HuH-7 (cell line): ENCODE data around the gene FADS6.

Experiments used
- DNase-seq: peaks from one replicate; pipeline ENCODE4 v3.0.0; 2011; ENCODE audit warnings: low spot score

Gene FADS6

DNA sequence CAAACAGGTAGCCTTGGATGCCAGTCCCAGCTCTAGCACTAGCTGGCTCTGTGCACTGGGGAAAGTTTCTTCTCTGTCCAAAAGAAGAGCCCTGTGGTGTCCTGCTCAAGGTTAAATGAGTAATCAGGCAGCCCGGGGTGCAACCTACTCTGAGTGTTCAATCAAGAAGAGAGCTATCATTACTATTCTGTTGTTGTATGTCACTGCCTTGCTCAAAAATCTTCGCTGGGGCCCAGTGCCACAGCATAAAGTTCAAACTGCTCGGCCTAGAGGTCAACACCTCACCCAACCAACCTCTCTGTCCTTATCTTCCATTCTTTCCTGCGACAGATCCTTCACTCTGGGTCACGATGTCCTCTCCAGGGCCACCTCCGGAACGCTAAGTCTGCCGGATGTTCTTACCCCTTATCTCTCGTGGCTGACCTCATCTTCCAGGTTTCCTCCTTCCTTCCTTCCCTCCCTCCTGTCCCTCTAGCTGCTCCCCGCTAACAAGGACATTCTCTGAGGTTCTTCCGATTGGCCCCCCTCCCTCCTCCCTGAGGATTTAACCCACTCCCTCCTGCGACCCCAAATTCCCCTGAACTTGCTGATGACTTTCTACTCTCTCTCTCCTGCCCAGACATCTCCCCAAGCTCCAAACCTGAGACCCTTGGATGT is 25.1 kb downstream of the FADS6 start:
- DNase-seq, result no peak

DNA sequence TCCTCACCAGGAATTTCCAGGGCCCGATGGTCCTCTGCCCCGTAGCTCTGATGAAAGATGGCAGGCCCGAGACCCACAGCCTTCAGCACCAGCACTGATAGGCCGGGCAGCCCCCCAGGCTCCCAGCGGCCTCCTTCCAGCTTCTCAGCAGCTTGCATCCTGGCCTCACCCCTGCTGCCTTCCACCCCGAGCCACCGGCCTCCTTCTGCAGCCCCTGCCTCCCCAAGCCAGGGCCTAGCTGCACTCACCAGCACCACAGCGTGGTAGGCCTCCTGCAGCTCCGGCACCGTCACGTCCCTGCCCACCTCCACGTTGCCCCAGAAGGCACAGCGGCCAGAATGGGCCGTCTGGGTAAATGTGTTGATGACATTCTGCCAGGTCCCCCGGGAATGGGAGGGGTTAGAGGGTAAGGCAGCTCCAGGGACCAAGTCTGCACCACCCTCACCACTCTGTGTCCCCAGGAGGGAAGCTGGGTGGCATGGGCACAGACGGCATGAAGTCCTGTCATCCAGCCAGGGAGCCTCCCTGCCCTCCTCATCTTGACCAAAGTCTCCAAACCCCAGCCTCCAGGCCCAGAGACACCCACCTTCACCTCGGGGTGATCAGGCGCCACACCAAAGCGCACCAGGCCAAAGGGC is 27.1 kb downstream of the FADS6 start:
- DNase-seq, result no peak

DNA sequence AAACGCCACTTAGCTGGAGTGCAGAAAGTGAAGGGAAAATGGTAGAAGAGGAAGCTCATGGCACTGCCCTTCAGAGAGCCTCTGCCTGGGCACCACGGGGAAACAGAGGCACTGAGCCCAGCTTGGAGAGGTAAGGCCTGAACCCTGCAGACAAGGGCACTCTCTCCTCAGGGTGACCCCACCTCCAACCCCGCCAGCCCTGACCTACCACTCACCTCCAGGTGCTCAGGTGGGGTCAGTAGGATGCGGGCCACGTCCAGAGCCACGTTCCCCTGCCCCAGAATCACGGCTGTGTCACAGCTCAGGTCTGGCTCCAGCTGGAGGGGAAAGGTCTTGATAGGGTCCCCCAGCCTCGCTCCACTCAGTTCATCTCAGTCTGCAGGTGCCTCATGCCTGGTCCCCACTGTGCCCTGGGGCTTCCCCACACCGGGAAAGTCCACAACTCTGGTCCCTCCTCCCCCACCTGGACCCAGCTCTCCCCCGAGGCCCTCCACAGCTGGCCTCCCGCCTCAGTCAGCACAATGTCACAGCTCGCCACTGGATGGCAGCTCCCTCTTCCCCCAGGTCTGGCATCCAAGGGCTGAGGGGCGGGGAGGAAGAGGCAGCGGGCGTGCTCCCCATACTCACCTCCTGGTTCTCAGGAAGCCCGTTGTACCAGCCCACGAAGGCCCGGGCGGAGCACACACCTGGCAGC is 27.8 kb downstream of the FADS6 start:
- no peak for DNase-seq

DNA sequence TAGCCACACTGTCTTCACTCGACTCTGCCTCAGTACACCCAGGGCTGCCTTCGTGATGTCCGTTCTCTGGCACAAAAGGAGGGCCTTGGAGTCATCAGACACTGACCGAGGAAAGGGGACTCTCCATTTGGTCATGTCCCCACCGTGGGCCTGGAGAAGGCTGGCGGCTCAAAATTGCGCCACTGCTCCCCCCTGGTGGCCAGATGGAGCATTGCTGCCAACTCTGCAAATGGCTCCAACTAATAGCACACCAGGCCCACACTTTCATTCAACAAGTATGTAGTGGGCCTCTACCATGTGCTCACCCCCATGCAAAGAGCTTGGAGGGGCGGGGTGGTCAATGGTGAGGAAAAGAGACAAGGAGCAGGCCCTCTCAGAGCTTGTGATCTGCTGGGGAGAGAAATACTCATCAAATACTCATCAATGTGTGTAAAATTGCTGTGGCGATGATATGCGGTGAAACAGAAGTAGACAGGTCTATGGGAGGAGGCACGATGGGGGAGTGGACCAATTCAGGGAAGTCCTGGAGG is 28.5 kb downstream of the FADS6 start:
- DNase-seq, result peak; percentile 94

DNA sequence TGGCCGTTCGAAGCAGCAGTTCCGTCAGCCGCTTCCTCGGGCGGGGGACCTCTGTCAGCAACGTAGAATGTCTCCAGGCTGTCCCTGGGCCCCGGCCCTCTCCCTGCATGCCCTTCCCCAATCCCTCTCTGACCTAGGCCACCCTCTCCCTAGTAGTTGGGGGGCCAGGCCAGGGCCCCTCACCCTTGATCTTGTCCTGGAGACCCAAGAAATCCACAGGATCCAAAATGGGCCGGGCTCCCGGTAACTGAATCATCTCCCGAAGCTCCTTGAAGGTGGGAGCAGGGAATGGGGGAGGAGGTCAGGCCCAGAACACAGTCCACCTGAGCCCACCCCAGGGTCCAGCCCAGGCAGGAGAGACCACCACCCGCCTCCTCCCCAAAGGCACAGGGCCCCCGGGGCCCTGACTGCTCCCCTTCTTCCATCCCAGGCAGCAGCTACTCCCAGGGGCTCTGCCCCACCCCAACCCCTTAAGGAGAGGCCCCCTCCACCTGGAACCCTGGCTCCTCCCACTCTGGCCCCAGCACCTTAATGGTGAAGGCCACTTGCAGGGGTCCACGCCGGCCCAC is 29.1 kb downstream of the FADS6 start:
- DNase-seq, result no peak

DNA sequence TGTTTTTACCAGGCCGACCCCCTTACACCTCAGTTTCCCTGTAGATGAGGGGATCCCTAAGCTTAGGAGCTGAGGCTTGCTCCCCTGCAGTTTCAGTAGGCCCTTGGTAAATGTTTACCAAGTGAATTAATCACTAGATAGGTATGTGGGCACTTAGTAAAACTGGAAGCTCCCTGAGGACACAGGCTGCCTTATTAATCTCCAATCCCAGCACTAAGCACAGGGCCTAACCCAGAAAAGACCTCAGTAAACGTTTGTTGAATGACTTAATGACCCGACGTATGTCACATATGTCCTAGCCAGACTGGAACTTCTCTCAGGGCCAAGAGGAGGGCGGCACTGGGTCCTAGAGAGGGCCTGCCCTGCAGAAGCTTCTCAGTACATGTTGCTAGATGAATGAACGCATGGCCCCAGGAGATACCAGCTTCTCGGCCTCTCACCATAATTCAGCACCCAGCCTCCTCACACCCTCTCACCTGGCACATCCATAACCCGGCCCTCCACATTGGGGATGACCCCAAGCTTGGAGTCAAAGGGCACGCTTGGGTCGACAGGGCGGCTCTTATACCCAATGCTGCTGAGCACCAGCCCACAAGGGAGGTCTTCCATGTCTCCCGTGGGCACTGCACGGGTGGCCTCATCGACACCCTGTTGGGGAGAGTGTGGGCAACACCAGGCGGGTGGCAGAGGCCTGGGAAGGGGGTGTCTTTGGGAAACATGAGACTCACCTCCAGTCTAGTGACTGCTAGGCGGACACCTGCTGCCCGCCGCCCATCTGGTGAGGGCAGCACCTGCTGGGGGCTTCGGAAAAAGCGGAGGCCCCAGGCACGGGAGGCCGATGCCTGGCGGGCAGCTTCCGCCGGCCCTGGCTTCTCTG is 29.8 kb downstream of the FADS6 start:
- no peak for DNase-seq

DNA sequence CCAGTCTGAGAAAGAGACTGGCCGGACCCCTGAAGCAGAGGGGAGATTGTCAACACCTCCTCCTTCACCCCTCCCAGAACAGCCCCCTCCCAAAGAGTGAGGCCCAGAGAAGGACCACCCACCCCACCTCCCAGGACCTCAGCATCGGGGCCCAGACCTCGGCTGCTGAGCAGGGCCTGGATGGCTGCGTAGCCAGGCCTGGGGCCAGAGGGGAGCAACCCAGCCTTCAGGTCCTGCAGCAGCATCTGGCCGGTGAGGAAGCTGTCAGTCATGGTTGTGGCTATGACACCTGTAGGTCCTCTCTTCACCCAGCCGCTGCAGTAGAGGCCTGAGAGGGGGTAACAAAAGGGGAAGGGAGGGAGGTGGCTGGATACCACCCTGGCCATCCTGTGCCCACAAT is 30.5 kb downstream of the FADS6 start:
- DNase-seq, result no peak

DNA sequence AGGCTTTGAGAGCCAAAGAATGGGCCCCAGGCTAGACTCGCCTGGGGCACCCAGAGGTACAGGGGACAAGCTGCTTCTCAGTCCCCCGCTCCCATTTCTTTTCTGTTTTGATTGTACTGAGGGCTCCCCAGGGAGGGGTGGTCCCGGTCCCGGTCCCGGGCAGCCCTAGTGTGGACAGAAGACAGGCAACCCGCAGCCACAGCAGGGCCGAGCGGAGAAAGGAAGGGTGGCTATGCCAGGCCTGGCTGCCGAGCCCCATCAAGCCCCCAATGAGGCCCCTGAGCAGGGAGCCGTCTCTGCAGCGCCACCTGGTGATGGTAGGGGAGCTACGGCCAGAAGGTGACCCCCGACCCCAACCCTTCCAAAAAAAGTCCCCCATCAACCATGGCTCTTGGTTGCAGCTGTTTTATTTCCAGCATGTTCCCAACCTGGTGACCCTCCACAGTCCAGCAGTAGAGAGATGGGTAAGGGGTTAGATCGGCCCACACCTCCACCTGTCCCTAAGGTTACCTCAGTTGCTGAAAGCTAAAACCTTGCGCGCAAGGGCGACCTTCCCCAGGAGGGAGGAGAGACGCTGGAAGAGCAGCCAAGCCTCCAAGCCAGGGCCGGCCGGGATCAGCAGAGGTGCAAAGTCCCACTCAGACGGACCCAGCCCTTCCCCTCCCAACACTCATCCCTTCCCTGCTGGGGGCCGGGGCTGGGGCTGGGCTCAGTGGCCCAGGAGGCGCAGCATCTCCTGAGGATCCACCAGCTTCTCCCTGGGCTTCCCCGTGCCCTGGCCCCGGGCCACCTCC is 31.1 kb downstream of the FADS6 start:
- DNase-seq, result peak; percentile 94

DNA sequence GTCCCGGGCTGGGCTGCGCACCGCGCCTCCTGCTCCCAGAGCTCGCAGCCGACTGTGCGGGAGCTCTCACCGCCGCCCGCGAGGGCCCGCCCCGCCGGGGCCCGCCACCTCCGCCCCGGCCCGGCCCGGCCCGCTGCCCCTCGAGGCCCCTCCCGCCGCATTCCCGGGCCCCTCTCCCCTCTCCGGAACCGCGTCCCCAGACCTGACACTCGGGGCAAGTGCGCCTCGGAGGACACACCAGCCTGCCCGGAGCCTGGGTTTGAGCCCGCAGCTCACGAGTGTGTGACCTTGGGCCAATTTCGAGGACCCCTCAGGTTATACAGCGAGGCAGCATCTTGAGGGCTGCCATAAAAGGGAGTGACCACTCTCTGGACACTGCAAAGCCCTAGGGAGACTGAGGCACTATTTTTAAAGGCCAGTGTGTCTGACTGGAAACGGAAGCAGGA is 31.7 kb downstream of the FADS6 start:
- DNase-seq, result no peak

DNA sequence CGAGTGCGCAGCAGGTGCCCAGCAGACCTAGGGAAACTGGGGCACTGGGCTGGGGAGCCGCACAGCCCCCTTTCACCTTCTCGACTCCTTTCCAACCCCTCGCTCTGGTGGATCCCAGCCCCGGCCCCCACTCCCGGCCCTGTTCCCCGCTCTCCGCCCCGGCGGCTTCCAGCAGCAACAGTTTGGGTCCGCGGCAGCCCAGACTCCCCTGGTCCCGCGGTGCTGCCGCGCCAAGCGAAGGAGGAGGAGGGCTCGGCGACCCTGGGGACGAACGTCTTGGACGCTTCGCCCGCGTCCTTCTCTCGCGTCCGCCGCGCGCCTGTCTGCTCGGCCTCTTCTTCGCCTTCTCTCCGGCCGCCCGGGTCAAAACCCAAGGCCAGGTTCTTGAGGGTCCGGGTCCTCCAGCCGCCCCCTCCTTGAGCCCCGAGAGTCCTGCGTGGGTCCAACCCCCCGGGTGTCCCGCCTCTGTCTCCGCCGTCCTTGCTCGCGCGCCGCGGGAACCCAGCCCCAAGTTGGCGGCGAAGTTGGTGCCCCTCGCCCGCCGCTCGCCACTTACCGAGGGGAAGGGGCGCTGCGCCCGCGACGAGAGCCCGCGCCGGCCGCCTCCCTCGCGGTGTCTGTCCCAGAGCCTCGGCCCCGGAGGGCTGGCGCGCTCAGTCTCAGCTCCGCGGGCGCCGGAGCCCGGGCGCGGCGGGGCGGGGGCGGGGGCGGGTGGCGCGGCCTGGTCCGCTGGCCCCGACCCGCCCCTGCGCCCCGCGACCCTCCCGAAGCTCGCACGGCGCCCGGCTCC is 32.4 kb downstream of the FADS6 start:
- DNase-seq, result no peak

DNA sequence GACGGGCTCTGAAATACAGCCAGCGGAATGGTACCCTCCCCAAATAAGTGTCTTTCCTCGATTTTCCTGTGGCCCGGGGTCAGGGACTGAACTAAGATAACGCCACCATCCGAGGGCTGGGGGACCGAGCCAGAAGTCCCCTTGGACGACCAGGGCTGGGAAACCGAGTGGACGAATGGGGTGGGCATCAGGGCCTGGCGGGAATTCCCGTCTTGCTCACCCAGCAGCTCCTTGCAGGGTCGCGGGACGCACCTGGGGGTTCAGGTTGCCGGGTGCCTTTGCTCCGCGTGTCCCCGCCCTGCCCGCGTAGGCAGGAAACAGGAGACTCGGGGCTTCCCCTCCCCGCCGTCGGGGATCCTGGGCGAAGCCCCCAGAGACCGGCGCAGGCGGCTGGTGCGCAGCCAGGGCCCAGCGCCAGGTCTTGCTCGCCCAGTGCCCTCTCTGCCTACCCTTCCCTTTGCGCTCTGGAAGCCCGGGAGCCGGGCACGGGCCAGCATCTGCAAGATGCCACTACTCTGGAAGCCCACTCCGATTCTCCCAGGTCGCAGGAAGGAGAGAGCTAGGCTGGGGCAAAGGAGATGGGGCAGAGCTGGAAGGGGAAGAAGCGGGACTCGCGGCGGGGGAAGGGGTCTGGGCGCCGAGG is 33.1 kb downstream of the FADS6 start:
- peak; percentile 55 for DNase-seq

DNA sequence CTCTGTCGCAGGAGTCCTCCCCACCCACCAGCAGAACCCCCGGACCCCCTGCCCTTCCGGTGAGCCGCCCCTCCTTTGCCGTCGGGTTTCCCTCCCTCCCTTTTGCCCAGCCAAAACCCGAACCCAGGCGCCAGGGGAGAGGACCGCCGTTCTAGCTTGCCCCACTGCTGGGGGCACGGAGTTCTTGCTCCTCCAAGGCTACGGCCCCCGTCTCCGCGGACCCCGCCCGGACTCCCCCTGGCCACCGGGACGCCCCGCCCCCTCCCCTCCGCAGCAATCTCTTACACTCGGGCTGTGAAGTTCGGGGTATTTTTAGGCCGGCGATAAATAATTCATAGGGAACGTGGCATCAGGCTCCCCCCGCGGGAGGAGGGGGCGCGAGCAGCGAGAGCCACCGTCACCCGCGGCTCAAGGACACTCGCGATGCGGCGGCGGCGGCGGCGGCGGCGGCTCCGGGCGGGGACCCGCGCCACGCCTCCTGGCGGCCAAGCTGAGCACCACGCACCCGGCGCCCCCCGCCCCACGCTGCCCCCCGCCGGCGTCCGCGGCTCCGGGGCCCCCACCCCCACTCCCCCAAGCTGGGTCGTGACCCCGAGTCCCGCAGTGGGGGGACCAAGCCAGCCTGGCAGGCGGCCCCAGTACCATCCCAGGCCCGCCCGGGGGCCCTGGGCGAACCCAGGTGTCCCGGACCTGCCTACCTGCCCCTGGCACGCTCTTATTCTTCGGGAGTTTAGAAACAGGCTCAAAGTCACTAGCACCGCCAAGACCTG is 33.8 kb downstream of the FADS6 start, which contains the start of gene GRIN2C:
TSS of gene GRIN2C (minus strand) at position 427 of the 770 bp plus-strand sequence. CDS start 4,793 bp downstream, outside the sequence.
- DNase-seq, result peak; percentile 75

DNA sequence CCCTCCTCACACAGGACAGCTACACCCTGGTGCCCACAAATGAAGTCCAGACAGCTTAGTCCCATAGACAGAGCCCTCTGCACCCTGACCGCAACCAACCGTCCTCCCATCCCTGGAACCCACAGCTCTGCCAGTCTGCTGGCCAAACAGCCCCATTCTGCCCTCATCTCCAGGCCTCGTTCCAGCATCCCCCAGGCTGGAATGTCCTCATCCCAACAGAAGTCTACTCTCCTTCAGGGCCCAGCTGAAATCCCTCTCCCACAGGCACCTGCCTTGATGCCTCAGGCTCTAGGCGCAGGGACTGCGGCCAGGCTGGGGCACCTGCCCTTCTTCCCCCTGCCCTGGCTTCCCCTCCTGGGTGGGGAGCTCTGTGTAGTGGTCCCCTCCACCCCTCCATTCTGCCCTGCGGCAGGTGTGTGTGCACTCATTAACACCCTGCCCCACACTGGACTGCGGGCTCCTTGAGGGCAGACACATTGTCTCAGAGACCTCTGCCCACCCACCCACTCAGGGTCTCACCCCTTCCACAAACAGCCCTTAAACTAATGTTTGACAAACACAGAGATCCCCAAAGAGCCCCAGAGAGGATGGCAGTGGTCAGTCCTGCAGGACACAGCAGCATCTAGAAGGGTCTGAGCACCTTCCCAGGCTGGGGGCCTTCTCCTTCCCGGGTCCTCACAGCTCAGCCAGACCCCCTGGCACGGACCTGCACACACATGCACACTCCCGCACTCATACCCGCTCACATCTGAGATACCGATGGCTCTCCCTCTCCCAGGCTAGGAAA is 34.6 kb downstream of the FADS6 start:
- no peak for DNase-seq

DNA sequence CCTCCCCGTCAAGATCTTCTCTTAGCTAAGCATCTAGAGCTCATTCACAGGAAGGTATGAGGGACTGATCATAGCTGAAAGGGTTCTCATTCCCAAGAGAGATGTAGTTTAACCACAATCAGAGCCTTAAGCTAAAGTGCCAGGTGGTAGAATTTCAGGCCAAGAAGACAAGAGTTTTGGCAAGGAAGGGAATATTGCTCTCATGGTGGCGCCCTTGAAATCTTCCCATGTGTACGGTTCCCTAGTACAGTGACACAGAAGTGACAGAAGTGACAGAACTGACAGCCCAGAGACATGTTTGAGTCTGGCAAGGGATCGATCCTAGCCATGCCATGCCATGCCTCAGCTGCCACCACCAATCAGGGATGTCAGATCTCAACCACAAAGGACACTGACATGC is 36.2 kb downstream of the FADS6 start:
- DNase-seq, result no peak

DNA sequence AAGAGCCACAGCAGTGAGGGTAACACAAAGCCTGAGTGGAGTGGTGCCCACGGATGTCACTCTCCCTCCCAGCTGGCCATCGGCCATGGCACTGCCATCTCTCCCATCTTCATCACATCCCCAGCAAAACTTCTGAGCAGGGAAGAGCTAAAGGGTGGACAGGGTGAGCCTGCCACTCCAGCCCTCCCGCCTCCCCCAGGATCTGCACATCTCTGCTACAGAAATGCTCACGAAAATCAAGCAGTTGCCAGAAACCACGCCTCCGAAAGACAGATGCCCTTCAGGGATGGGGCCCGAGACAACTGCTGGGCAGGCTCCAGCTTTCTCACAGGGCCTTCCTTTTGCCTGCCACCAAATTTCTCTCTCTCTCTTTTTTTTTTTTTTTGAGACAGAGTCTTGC is 37.3 kb downstream of the FADS6 start:
- no peak for DNase-seq

DNA sequence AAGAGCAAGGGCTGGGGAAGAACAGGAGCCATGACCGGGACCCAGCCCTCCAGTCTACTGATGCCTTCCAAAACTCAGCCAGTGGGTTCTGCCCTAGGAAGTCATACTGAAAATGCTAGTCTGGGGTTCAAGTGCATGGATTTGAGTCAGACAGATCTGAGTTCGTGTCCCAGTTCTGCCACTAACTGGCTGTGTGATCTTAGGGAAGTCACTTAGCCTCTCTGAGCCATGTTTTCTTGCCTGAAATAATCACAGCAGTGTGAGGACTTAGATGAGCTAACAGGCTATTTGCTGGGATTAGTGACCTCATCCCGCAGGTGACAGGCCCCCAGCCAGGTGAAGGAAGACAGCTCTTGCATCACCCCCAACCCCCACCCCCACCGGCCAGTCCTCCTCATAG is 38.1 kb downstream of the FADS6 start:
- no peak for DNase-seq

DNA sequence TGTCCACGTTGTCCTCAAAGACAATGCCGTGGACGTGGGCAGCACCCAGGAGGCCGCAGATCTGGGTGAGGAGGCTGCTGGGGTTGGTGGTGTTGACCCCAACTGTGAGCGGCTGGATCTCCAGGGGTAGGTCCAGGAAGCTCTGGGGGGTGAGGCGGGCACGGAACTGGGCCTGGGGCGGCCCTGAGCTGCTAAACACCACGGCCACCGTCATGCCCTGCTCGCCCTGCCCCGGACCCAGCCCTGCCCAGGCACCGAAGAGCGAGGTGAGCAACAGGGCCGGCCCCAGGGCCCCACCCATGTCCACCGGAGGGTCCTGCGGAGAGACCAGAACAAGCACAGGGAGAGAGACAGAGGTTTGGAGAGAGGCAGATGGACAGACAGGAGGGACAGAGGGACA is 38.6 kb downstream of the FADS6 start:
- DNase-seq, result no peak

DNA sequence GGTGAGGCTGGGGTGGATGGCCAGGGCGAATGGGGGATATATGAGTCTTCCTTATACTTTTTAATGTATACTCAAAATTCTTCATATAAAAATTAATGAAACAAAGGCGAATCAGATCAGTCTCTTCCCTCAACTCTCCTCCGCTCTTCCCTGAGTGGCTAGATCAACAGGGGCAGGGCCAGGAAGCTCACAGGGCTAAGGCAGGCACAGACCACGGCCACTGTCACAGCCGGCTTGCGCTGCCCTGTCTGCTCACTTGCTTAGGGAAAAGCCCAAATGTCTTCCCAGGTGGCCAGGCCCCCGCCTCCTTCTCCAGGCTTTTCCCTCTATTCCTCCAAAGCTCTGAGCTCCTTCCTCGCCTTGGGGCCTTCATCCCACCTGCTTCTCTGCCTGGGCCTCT is 39.8 kb downstream of the FADS6 start:
- DNase-seq, result no peak
